GM12874 (cell line): ENCODE measurements around the gene BCL7A.

Source experiments
- TF ChIP-seq, protein P1 (sequence below): IDR thresholded peaks from 2 replicates; pipeline ENCODE4 v1.5.1; 2011; ENCODE audit warnings: low read depth, mild to moderate bottlenecking, control low read depth, low read length, moderate library complexity; ENCODE audit not compliant: insufficient read depth

Gene BCL7A

DNA sequence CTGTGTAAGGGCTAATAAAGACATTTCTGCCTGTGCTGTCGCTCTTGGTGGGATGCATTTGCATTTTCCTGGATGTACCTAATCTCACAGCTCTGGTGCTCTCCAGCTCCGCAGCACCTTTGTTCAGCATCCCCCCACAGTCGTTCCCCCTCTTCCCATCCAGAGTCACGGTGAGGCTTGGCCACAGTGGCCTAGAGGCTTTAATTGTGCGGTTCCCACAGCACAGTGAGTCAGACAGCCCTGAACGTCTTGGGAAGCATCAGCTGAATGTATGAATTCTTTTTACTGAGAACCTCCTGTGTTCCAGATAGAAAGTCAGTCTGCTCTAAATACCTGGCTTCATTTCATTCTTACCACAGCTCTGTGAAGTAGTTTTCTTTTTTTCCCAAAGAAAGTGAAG is 85.6 kb downstream of the BCL7A start:
- TF ChIP-seq, protein P1, sequence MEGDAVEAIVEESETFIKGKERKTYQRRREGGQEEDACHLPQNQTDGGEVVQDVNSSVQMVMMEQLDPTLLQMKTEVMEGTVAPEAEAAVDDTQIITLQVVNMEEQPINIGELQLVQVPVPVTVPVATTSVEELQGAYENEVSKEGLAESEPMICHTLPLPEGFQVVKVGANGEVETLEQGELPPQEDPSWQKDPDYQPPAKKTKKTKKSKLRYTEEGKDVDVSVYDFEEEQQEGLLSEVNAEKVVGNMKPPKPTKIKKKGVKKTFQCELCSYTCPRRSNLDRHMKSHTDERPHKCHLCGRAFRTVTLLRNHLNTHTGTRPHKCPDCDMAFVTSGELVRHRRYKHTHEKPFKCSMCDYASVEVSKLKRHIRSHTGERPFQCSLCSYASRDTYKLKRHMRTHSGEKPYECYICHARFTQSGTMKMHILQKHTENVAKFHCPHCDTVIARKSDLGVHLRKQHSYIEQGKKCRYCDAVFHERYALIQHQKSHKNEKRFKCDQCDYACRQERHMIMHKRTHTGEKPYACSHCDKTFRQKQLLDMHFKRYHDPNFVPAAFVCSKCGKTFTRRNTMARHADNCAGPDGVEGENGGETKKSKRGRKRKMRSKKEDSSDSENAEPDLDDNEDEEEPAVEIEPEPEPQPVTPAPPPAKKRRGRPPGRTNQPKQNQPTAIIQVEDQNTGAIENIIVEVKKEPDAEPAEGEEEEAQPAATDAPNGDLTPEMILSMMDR: no peak

DNA sequence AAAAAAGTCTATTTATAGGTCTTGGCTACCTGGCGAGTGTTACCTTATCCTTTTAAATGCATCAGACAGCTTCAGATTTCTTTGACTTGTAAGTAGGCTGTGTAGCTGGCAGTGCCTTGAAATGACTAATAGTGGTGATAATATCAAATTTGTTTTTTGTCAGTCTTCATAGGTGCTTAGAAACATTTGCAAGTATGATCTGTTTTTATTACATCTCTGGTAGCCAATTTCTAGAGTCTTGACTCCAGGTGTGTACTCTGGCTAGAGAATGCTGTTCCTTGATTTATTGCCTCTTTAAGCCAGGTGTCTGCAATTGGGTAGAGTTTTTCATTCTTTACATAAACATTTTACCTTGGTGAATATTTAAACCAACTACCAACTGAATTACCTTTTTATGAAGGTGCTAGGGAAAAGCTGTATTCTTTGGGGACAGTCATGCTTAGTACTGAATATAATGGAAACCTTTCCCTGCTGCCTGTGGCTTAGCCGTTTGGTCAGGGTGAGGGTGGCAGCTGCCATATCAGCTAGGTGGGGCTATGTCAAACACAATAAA is 89.5 kb downstream of the BCL7A start:
- TF ChIP-seq, protein P1: no peak
